ENCODE measurements around the gene SMPD1.

GRCh38 chr11:6420677-6421076 is 30.4 kb downstream of the SMPD1 start:
- no peak for TF ChIP-seq POLR2A (IDR thresholded peaks at IDR 0.05; ENCODE audit: low read length)
- TF ChIP-seq GATA1 (IDR thresholded peaks at IDR 0.05; ENCODE audit: low read depth, low read length) = no peak
